Subcutaneous adipose tissue (tissue), 4 donors: Measurements from ENCODE around the gene ZFR. TPM values are rescaled to one million over a fixed set of nuclear protein-coding genes. Genes with fewer than 3 reads are reported as not detected.

ENCODE experiments used
- CTCF ChIP-seq: fragments of 450-650 bp; IDR thresholded peaks from one replicate; pipeline ENCODE4 v1.5.1; 2016; ENCODE audit warnings: low read depth, mild to moderate bottlenecking, control low read depth, antibody characterized with exemption, moderate library complexity
- total RNA-seq, 4 donors: library from RNA; depleted of rRNA; stranded (reverse); fragments of >200 nt; gene quantifications; one replicate each; pipeline ENCODE4 v1.1.0, GENCODE V29; 2016

ZFR gene
- total RNA-seq = 100 to 1,000 TPM in 2 of 4 donors, 10 to 100 TPM in 2; 64.6 to 142 (median 91.8) TPM

DNA sequence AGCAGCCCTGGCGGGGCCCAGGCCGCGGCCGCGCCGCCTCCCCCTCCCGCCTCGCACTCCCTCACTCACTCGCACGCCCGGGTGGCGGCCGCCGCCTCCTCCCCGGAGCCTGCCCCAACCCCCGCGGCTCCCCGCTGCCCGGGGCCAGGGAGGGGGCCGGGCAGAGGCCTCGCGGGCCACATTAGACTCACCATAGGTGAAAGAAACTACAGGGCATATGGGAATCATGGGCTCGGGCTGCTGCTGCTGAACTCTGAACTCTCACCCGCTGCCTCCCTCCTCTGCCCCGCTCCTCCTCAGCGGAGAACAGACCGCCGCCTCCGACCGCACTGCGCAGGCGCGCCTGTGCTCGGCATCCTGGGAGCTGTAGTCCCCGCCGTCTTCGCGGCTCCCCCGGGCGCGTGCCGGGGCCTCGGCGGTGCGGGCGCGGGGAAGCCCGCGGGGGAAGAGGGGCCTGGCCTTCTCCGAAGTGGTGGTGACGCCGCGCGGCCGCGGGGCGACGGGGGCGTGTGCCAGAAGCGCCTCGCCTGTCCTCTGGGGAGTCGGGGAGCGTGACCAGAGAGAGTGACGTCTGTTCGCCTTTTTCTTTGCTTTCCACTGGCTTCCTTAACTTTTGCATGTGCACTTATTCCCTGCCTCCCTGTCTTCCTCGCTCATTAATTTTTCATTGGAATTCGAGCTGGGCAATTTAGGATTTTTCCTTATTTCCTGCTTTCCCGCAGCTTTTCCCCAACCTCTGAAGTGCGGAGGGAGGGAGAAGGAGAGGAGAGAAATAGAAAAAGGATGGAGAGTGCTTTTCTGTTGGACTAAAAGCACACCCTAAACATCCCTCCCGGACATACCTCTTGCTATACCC, at the start of gene ZFR:
Gene ZFR, minus strand, starts transcription at position 310 of the 856 bp plus-strand sequence. Its CDS starts 82 bp downstream, at position 228.
- no peak for TF ChIP-seq CTCF

DNA sequence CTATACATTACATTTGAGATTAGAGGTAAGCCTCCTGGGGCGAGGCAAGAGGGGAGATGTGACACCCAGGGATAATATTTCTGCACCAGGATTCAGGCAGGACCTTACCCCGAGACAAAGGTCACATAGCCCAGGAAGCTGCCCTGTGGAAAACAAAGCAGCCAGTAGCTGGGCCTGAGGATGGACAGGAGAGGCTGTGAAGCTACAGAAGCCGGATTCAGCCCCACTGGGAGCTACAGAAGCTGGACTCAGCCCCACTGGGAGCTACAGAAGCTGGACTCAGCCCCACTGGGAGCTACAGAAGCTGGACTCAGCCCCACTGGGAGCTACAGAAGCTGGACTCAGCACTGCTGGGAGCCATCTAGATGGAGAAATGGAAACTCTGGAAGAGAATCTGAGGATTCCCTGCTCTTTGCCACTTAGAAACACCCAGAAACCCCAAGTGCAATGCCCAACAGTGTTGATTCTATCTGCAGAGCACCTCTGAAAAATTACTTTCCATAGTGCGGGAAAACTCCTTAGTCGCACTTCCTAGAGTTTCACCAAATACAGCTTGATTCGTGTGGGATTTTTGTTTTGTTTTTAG, 46.5 kb upstream of the ZFR start:
- no peak for TF ChIP-seq CTCF

- no peak for TF ChIP-seq CTCF
Observed at GRCh38 chr5:32489791-32490562, 45.4 kb upstream of the ZFR start.

GRCh38 chr5:32487424-32487823, 42.9 kb upstream of the ZFR start:
- no peak for TF ChIP-seq CTCF

DNA sequence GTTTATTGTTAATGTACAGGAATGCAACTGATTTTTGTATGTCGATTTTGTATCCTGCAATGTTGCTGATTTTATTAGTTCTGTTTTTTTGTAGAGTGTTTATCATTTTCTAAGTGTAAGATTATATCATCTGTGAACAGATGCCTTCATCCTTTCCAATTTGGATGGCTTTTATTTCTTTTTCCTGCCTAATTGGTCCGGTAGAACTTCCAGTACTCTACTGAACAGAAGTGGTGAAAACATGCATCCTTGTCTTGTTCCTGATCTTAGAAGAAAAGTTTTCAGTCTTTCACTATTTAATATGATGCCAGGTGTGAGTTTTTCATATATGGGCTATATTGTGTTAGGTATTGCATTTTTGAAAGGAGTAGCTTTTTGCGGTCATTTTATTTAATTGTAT, 42.5 kb upstream of the ZFR start:
- TF ChIP-seq CTCF = no peak

DNA sequence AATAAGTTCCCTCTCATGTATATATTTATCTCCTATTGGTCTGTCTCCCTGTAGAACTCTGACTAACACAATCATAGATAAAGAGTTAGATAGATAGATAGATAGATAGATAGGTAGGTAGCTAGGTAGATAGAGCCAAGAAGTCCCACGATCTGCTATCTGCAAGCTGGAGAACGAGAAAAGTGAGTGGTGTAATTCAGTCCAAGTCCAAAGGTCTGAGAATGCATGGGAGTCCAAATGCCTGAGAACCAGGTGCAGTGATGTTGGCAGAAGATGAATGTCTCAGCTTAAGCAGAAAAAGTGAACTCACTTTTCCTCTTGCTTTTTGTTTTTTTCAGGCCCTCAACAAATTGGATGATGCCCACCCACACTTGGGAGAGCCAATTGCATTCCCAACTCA, 37.7 kb upstream of the ZFR start:
- no peak for TF ChIP-seq CTCF

DNA sequence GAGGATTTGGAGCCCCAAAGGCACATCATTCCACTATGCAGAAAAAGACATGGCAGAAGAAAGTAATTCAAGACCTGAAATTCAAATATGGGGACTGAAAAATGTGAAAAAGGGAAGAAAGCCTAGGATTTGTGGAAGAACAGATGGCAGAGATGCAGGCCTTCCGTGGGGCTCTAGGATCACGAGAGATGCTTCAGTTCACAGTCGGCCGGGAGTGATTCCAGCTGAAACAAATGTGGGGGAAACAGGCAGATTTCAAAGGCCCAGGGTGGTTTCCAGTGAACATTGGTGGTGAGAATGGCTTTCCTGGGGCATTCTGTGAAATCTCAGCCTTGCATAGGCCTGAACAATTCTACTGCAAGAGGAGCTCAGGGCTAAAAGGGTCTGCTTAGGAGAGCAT, 34.6 kb upstream of the ZFR start:
- no peak for TF ChIP-seq CTCF
